Chondrocyte (in vitro differentiated cells): ENCODE measurements around the gene TFAP2C. TPM values are rescaled to one million over a fixed set of nuclear protein-coding genes. Genes with fewer than 3 reads are reported as not detected.

Experiments
- DNase-seq: peaks from one replicate; pipeline ENCODE4 v3.0.0; 2021; ENCODE audit warnings: mixed read lengths, low spot score
- H3K27ac Mint-ChIP-seq: one replicate; pipeline ENCODE4 v1.8.0; 2021; ENCODE audit warnings: mild to moderate bottlenecking, moderate library complexity, mixed read lengths; ENCODE audit not compliant: unreplicated experiment
- H3K27me3 Mint-ChIP-seq: 2 replicates; pipeline ENCODE4 v1.8.0; 2021; ENCODE audit warnings: low read depth, mixed read lengths
- H3K36me3 Mint-ChIP-seq: 2 replicates; pipeline ENCODE4 v1.8.0; 2021; ENCODE audit warnings: low read depth, mixed read lengths
- H3K4me1 Mint-ChIP-seq: 2 replicates; pipeline ENCODE4 v1.8.0; 2021; ENCODE audit warnings: low read depth, mild to moderate bottlenecking, mixed read lengths
- H3K4me3 Mint-ChIP-seq: one replicate; pipeline ENCODE4 v1.8.0; 2021; ENCODE audit warnings: mild to moderate bottlenecking, moderate library complexity, mixed read lengths; ENCODE audit not compliant: unreplicated experiment
- H3K9me3 Mint-ChIP-seq: 2 replicates; pipeline ENCODE4 v1.8.0; 2021; ENCODE audit warnings: low read depth, mixed read lengths
- total RNA-seq: library from RNA; stranded (reverse); gene quantifications from 3 replicates; pipeline ENCODE4 v1.2.1, GENCODE V29; 2021
- TF ChIP-seq, protein P1 (sequence below): fragments of 200-600 bp; sonication (generic); IDR thresholded peaks from 2 replicates; pipeline ENCODE4 v1.5.0; 2021; ENCODE audit warnings: antibody characterized with exemption, mild to moderate bottlenecking, moderate library complexity

Gene TFAP2C
- total RNA-seq, 1 donor from 2014 or later = 4.8 TPM

GRCh38 chr20:56606174-56606945 lies 22.7 kb upstream of the TFAP2C start:
- Mint-ChIP-seq H3K36me3 (no peaks in the 10 kb centered on the region), H3K27me3 (no peaks in the 10 kb centered on the region), H3K27ac (no peak overlapping the region), H3K4me1 (no peaks in the 10 kb centered on the region), H3K9me3 (no peaks in the 10 kb centered on the region), H3K4me3 (no peak overlapping the region)
- DNase-seq = no peak
- TF ChIP-seq, protein P1, sequence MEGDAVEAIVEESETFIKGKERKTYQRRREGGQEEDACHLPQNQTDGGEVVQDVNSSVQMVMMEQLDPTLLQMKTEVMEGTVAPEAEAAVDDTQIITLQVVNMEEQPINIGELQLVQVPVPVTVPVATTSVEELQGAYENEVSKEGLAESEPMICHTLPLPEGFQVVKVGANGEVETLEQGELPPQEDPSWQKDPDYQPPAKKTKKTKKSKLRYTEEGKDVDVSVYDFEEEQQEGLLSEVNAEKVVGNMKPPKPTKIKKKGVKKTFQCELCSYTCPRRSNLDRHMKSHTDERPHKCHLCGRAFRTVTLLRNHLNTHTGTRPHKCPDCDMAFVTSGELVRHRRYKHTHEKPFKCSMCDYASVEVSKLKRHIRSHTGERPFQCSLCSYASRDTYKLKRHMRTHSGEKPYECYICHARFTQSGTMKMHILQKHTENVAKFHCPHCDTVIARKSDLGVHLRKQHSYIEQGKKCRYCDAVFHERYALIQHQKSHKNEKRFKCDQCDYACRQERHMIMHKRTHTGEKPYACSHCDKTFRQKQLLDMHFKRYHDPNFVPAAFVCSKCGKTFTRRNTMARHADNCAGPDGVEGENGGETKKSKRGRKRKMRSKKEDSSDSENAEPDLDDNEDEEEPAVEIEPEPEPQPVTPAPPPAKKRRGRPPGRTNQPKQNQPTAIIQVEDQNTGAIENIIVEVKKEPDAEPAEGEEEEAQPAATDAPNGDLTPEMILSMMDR = no peak

- Mint-ChIP-seq H3K27me3 (no peaks in the 10 kb centered on the region), H3K4me3 (no peak overlapping the region), H3K9me3 (no peaks in the 10 kb centered on the region), H3K36me3 (no peaks in the 10 kb centered on the region), H3K27ac (no peak overlapping the region), H3K4me1 (no peaks in the 10 kb centered on the region)
- TF ChIP-seq, protein P1 = no peak
- DNase-seq = no peak
These were observed 21.9 kb upstream of the TFAP2C start for GRCh38 chr20:56607061-56607704.

GRCh38 chr20:56608376-56608775 lies 20.7 kb upstream of the TFAP2C start:
- Mint-ChIP-seq H3K4me3 (no peak overlapping the region), H3K4me1 (no peaks in the 10 kb centered on the region), H3K9me3 (peaks cover 2% of the 10 kb centered on the region), H3K36me3 (no peaks in the 10 kb centered on the region), H3K27ac (no peak overlapping the region), H3K27me3 (no peaks in the 10 kb centered on the region)
- DNase-seq = no peak
- TF ChIP-seq, protein P1 = no peak

GRCh38 chr20:56609321-56609720 lies 19.8 kb upstream of the TFAP2C start:
- Mint-ChIP-seq H3K4me3 (no peak overlapping the region), H3K9me3 (peaks cover 3% of the 10 kb centered on the region), H3K27ac (no peak overlapping the region), H3K27me3 (no peaks in the 10 kb centered on the region), H3K4me1 (no peaks in the 10 kb centered on the region), H3K36me3 (no peaks in the 10 kb centered on the region)
- TF ChIP-seq, protein P1 = no peak
- DNase-seq = no peak

- DNase-seq = no peak
- Mint-ChIP-seq H3K27ac (no peak overlapping the region), H3K36me3 (no peaks in the 10 kb centered on the region), H3K27me3 (no peaks in the 10 kb centered on the region), H3K9me3 (peaks cover 3% of the 10 kb centered on the region), H3K4me1 (no peaks in the 10 kb centered on the region), H3K4me3 (no peak overlapping the region)
- TF ChIP-seq, protein P1 = no peak
These were observed 19.0 kb upstream of the TFAP2C start for GRCh38 chr20:56610098-56610497.
